ENCODE results near the gene AHRR.
A peak's percentile ranks its signal among the peaks of the same experiment; 100 is the strongest.

AHRR gene

DNA sequence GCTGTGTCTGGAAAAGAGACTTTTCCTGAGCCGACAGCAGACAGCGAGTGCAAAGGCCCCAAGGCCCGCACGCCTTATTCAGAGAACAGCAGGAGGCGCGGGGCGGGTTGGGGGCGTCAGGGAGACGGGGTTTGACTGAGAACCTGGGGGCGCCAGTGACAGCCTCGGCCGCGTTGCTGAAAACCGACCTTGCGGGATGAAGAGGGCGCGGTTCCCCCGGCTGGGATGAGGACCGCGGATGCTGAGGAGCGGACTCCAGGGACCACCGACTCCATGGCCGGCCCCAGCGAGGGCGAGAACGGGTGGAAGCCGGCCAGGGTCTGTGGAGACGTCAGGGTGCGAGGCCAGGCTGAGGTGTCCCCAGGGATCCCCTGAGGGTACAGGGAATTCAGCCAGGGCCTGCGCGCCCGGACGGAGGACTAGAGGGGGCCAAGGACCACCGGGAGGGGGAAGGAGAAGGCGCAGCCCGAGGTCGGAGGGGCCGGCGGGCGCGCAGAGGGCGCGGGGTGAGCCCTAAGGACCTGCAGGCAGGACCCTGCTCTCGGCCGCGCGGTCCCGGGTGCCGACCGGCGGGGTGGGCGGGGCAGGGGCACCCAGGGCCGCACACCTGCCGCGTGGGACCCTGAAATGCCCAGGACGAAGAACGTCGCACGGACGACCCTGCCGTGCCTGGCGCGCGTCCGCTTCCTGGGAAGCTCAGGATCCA lies 837 bp upstream of the AHRR start:
- Histone ChIP-seq H3K4me1 (peaks cover 75% of the 10 kb centered on the region), H3K27me3 (peaks cover 66% of the 10 kb centered on the region), H3K4me3 (peak overlapping the region; percentile 65), H3K4me2 (peak overlapping the region; percentile 94), H3K27ac (no peak overlapping the region), H3K36me3 (no peaks in the 10 kb centered on the region), H4K20me1 (peaks cover 68% of the 10 kb centered on the region), H3K9ac (no peak overlapping the region), H3K9me3 (no peaks in the 10 kb centered on the region)
- TF ChIP-seq Cebpa-rat (IDR thresholded peaks at IDR 0.05): no peak

DNA sequence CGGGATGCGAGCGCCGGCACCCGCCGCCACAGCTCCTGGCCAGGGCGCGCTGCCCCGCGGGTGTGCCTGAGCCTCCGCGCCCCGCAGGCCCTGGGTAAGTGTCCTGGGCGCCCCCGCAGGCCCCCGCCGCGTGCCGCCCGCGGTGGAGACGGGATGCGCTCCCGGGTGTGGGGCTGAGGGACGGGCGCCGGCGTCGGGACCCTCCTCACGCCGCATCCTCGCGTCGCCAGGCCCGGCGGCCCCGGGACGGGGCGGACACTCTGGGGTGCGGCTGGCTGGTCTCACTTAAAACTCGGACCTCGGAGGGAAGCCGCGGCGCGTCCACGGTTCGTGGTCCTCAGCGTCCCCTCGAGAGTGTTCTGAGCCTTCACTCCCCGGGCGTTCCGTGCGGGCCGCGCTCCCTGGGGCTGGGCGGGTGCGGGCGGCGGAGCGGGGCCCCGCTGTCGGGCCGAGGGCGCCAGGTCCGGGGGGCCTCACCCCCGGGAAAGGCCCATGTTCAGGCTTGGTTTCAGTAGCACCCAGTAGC lies 275 bp downstream of the AHRR start:
- H3K4me3 ChIP-seq: peak overlapping the region; percentile 65
- H3K4me2 ChIP-seq: peak overlapping the region; percentile 94
- H3K9ac ChIP-seq: no peak overlapping the region
- no peak for TF ChIP-seq Cebpa-rat (IDR thresholded peaks at IDR 0.05)
- peaks cover 64% of the 10 kb centered on the region for H3K4me1 ChIP-seq
- H3K9me3 ChIP-seq: no peaks in the 10 kb centered on the region
- H3K27me3 ChIP-seq: peaks cover 66% of the 10 kb centered on the region
- no peak overlapping the region for H3K27ac ChIP-seq
- no peaks in the 10 kb centered on the region for H3K36me3 ChIP-seq
- peaks cover 57% of the 10 kb centered on the region for H4K20me1 ChIP-seq

DNA sequence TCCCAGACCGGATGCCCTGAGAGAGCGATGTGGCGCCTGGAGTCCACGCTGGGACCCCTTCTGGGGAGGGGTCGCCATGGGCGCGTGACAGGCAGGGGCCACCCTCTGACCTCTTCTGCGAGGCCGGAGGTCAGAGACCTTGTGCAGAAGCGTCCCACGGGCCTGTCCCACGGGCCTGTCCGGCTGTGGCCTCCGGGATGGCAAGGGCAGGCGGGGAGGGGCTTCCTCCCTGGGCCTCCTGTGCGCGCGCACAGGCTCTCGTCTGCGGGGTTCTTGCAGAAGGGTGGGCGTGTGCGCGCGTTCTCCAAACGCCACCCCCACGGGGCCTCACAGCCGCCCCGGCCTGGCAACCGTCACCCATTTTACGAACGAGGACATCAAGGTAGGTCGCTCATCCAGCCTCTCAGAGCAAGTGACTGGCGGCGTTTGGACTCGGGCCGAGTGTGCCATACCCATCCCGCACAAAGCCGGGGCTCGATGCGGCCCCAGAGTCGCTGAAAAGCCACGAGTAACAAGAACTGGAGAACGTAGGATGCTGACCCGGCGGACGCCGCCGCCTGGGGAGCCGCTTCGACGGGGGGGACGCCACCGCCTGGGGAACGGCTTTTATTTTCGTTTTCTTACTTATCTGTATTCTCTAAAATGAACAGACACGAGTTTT lies 897 bp downstream of the AHRR start:
- H3K9me3 ChIP-seq: no peaks in the 10 kb centered on the region
- peak overlapping the region; percentile 65; the same call in 1 of the 2 replicates for H3K4me3 ChIP-seq
- H3K9ac ChIP-seq: no peak overlapping the region
- H3K27me3 ChIP-seq: peaks cover 66% of the 10 kb centered on the region
- peaks cover 58% of the 10 kb centered on the region for H3K4me1 ChIP-seq
- H3K27ac ChIP-seq: no peak overlapping the region
- TF ChIP-seq Cebpa-rat (IDR thresholded peaks at IDR 0.05): no peak
- peaks cover 51% of the 10 kb centered on the region for H4K20me1 ChIP-seq
- no peaks in the 10 kb centered on the region for H3K36me3 ChIP-seq
- no peak overlapping the region for H3K4me2 ChIP-seq

DNA sequence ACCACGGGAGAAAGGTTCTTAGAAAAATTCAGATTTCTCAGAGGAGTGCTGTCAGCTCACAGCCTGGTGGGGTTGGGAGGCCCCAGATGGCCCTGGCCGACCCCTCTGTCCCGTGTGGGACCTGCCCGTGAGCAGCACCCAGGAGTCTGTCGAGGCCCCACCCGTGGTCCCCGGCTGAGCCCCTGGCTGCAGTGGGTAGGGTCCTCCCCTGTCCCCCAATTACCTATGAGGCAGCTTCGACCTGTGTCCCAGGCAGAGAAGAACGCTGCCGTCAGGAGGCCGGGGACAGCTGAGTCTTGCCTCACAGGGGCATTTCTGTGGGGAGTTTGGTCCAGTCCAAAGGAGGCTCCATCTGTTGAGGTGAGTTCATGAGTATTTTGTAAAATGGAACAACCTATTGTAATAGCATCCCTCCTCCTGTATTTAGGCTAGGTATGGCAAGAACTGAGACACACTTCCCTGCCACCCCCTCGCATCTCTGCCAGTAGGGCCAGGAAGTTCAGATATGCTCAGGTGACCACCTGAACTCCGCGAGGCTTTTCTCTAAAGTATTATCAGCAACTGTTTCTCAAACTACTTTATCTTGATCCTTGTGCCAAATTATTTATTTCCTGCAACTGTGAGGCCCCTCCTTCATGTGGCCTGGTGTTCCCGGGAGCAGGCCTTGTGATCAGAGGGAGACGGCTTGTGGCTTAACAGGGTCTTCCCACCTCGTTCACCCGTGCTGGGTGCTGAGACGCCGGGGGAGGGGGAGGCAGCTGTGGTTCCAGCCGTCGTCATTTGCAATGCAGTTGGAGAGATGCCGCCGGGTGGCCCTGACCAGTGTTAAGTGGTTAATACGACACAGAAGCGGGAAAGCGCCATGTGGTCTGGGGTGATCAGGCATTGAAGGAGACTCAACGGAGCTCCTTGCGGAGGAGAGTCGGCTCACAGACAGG lies 1.7 kb downstream of the AHRR start:
- Histone ChIP-seq H3K9me3 (no peaks in the 10 kb centered on the region), H3K27ac (no peak overlapping the region), H3K4me2 (peak overlapping the region; percentile 5; the same call in 1 of the 2 replicates), H3K27me3 (peaks cover 66% of the 10 kb centered on the region), H3K4me1 (peaks cover 55% of the 10 kb centered on the region), H3K9ac (no peak overlapping the region), H3K36me3 (no peaks in the 10 kb centered on the region), H3K4me3 (no peak overlapping the region), H4K20me1 (peaks cover 50% of the 10 kb centered on the region)
- no peak for TF ChIP-seq Cebpa-rat (IDR thresholded peaks at IDR 0.05)

DNA sequence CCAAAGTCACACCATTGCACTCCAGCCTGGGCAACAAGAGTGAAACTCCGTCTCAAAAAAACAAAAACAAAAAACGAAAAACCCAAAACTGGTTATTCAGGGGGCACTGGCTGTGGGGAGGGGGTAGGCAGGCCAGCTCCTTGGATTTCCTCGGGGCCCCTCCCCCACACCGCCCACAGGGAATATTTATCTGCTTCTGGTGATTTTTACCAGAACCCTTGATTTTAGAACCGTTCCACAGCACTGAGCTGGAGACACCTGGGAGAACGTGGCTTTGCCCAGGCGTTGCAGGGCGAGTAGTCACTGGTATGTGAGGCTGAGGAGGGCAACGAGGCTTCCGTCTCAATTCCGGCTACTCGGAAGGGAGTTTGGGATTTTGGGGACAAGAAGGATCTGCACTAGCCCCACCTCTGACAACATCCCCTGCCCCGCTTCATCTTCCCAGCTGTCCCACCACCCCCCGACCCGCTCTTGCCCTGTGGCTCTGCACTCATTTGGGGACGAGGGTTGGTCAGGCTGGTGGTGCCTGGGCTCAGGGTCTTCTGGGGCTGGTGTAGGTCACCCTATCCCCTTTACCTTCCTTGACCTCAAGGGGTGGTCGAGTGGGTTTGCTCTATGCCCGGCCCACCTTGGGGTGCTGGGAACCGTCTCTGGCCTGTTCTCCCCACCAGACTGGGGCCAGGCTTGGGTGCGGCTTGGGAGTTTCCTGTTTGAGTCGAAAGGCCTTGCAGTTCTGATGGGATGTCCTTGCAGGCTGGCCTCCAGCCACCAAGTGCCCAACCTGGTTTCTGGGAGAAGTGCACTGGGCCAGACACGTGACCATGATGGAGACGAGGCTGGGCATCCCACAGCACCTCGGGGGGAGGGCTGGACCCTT lies 3.5 kb downstream of the AHRR start:
- H3K9ac ChIP-seq: no peak overlapping the region
- H3K4me2 ChIP-seq: no peak overlapping the region
- peaks cover 49% of the 10 kb centered on the region for H3K27me3 ChIP-seq
- peaks cover 41% of the 10 kb centered on the region for H3K4me1 ChIP-seq
- peaks cover 33% of the 10 kb centered on the region for H4K20me1 ChIP-seq
- TF ChIP-seq Cebpa-rat (IDR thresholded peaks at IDR 0.05): no peak
- H3K36me3 ChIP-seq: no peaks in the 10 kb centered on the region
- H3K9me3 ChIP-seq: no peaks in the 10 kb centered on the region
- no peak overlapping the region for H3K4me3 ChIP-seq
- H3K27ac ChIP-seq: no peak overlapping the region

DNA sequence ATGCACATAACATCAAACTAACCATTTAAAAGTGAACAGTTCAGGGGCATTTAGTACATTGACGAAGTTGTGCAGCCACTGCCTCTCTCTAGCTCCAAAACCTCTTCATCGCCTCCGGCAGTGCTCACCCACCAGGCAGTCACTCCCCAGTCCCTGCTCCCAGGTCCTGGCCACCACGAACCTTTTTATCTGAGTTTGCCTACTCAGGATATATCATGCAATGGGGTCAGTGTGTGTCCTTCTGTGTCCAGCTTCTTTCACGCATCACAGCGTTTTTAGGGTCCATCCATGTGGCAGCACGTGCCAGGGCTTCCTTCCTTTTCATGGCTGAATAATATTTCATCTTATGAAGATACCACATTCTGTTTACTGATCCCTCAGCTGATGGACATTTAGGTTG lies 4.6 kb downstream of the AHRR start:
- Histone ChIP-seq H3K9me3 (no peaks in the 10 kb centered on the region), H3K27ac (no peak overlapping the region), H4K20me1 (peaks cover 21% of the 10 kb centered on the region), H3K4me3 (no peak overlapping the region), H3K4me2 (no peak overlapping the region), H3K4me1 (peaks cover 31% of the 10 kb centered on the region), H3K27me3 (peaks cover 37% of the 10 kb centered on the region), H3K9ac (no peak overlapping the region), H3K36me3 (no peaks in the 10 kb centered on the region)
- no peak for TF ChIP-seq Cebpa-rat (IDR thresholded peaks at IDR 0.05)

DNA sequence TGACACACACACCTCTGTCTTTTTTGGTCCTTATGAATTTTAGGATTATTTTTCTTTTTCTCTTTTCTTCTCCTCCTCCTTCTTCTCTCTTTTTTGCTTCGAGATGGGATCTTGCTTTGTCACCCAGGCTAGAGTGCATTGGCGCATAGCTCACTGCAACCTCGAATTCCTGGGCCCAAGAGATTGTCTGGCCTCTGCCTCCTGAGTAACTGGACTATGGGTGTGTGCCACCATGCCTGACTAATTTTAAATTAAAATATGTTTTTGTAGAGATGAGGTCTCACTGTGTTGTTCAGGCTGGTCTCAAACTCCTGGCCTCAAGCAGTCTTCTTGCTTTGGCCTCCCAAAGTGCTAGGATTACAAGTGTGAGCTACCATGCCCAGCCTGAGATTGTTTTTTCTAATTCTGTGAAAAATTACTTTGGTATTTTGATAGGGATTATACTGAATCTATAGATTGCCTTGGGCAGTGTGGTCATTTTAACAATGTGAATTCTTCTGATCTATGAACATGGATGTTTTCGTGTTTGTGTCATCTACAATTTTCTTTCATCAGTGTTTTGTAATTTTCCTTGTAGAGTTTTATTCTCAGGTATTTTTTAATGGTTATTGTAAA lies 7.7 kb downstream of the AHRR start:
- TF ChIP-seq Cebpa-rat (IDR thresholded peaks at IDR 0.05): no peak
- Histone ChIP-seq H3K36me3 (no peaks in the 10 kb centered on the region), H3K9me3 (no peaks in the 10 kb centered on the region), H3K27me3 (peaks cover 6% of the 10 kb centered on the region; the same call in 1 of the 2 replicates), H3K9ac (no peak overlapping the region), H3K4me2 (no peak overlapping the region), H3K27ac (no peak overlapping the region), H4K20me1 (no peaks in the 10 kb centered on the region), H3K4me1 (0 out of 2 replicates have a peak, but pooled peaks cover 5% of the 10 kb centered on the region), H3K4me3 (no peak overlapping the region)

DNA sequence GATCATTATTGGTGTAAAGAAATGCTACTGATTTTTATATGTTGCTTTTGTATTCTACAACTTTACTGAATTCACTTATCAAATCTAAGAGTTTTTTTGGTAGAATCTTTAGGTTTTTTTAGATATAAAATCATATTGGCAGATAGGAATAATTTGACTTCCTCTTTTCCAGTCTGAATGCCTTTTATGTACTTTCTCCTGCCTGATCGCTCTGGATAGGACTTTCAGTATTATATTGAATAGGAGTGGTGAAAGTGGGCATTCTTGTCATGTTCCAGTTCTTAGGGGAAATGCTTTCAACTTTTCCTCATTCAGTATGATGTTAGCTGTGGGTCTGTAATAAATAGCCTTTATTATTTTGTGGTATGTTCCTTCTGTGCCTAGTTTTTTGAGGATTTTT lies 8.3 kb downstream of the AHRR start:
- Histone ChIP-seq H4K20me1 (no peaks in the 10 kb centered on the region), H3K27ac (no peak overlapping the region), H3K4me2 (no peak overlapping the region), H3K9ac (no peak overlapping the region), H3K4me1 (peaks cover 6% of the 10 kb centered on the region), H3K4me3 (no peak overlapping the region), H3K27me3 (peaks cover under 1% of the 10 kb centered on the region; the same call in 1 of the 2 replicates), H3K36me3 (no peaks in the 10 kb centered on the region), H3K9me3 (no peaks in the 10 kb centered on the region)
- TF ChIP-seq Cebpa-rat (IDR thresholded peaks at IDR 0.05): no peak

Measured in BLaER1 (cell line).